Glomerular endothelial cell (primary cell): Measurements from ENCODE around the gene CEP164. TPM values are rescaled to one million over a fixed set of nuclear protein-coding genes. Genes with fewer than 3 reads are reported as not detected.
"Not testable (repeated sequence)": the region's sequence is repeated elsewhere in the genome, so short reads cannot be mapped to it uniquely, and the experiment has no call there.

ENCODE experiments used
- DNase-seq: peaks from one replicate; pipeline ENCODE4 v3.0.0-alpha.2; 2011; ENCODE audit warnings: low read depth, low spot score; ENCODE audit errors: extremely low read depth
- total RNA-seq: library from RNA; depleted of rRNA; stranded (reverse); fragments of >200 nt; gene quantifications from 2 replicates; pipeline ENCODE4 v1.2.3, GENCODE V29; 2015

CEP164 gene
- total RNA-seq, 1 donor from 2014 or later: 22.8 TPM

DNA sequence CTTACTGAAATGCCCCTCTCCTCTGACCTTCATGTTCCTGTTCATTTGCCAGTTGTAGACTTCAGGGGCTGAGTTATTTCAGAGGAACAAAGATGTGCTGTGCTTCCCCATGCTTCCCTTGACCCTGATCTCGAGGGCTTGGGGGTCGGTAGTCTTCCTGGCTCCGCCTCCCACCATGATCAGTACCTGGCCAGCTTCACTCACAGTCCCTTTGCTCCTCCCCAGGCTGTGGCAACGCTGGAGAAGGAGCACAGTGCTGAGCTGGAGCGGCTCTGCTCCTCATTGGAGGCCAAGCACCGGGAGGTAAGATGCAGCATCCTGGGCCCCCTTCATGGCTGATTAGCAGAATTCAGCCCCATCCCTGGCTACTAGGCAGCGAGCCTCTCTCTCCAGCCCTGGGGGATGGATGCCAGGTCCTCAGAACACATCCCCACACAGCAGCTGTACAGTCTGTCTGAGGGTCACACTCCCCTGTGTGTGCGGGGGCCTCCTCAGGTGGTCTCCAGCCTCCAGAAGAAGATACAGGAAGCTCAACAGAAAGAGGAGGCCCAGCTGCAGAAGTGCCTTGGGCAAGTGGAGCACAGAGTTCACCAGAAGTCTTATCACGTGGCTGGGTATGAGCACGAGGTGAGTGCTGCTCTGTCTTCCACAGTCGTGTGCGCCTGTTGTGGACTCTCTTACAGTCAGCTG lies 64.5 kb downstream of the CEP164 start:
- no peak for DNase-seq

DNA sequence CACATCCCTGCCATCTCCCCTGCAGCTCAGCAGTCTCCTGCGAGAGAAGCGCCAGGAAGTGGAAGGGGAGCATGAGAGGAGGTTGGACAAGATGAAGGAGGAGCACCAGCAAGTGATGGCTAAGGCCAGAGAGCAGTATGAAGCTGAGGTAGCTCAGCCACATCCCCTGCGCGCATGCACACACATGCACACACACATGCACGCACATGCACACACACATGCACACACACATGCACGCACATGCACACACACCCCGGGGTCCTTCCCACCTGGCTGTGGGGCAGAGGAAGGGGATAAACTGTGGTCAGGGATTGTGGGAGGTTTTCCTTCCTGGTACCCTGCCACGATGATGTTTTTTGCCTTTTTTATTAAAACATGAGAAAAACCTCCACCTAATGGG lies 65.3 kb downstream of the CEP164 start:
- DNase-seq: no peak

DNA sequence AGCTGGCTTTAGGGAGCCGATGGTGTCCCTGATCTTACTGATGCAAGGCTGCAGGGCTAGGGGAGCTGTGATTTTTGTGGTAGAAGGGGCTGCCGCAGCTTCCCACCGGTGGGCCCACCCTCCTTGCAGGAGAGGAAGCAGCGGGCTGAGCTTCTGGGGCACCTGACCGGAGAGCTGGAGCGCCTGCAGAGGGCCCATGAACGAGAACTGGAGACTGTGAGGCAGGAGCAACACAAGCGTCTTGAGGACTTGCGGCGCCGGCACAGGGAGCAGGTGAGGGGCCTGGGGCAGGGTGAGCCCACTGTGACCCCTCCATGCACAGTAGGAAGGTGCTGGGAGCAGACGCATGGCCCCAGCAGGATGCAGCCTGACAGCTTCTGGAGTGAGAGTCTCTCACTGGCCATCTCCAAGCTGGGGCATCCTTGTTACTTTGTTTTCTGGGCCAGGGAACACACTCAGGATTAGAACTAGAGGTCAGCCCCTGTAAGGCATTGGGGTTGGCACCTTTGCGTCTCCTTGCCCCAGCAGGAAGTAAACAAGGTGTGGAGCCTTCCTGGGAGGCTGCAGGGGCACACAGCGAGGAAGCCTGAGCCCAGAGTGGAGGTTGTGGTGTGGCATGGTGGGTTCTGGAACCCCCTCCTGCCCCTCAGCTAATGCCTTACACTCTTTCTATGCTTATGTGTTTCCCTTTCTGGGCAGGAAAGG lies 66.7 kb downstream of the CEP164 start:
- no peak for DNase-seq

DNA sequence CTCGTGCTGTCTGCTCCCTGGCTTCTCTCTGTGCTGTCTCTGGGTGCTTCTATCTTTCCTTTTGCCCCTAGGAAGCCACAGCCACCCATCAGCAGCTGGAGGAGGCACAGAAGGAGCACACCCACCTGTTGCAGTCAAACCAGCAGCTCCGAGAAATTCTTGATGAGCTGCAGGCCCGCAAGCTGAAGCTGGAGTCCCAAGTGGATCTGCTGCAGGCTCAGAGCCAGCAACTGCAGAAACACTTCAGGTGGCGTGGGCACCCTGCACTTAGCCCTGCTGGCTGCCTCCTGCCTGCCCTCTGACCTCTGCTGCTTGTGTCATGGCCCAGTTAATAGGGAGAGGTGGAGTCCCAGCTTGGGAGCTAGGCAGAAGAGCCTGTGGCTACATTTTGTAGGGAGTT lies 67.8 kb downstream of the CEP164 start:
- DNase-seq: no peak

DNA sequence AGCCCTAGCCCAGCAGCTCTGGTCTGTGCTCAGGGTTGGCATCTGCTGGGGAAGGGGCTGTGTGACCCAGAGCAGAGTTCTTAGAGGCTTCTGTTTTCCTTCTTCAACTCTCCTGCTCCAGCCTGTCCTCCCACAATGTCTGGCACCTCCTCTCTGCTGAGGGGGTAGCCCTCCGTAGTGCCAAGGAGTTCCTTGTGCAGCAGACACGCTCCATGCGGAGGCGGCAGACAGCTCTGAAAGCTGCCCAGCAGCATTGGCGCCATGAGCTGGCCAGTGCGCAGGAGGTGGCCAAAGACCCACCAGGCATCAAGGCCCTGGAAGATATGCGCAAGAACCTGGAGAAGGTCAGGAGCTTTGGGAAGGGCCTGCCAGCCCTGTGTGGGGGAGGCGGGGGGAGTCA lies 69.3 kb downstream of the CEP164 start:
- no peak for DNase-seq

DNA sequence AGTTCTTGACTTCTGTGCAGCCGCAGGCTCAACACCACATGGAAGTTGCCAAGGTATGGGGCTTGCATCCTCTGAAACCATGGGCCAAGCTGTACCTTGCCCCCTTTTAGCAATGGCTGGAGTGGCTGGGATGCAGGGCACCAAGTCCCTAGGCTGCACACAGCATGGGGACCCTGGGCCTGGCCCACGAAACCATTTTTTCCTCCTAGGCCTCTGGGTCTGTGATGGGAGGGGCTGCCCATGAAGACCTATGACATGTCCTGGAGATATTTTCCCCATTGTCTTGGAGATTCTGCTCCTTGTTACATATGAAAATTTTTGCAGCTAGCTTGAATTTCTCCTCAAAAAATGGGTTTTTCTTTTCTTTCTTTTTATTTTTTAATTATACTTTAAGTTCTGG lies 71.0 kb downstream of the CEP164 start:
- not testable (repeated sequence) for DNase-seq

DNA sequence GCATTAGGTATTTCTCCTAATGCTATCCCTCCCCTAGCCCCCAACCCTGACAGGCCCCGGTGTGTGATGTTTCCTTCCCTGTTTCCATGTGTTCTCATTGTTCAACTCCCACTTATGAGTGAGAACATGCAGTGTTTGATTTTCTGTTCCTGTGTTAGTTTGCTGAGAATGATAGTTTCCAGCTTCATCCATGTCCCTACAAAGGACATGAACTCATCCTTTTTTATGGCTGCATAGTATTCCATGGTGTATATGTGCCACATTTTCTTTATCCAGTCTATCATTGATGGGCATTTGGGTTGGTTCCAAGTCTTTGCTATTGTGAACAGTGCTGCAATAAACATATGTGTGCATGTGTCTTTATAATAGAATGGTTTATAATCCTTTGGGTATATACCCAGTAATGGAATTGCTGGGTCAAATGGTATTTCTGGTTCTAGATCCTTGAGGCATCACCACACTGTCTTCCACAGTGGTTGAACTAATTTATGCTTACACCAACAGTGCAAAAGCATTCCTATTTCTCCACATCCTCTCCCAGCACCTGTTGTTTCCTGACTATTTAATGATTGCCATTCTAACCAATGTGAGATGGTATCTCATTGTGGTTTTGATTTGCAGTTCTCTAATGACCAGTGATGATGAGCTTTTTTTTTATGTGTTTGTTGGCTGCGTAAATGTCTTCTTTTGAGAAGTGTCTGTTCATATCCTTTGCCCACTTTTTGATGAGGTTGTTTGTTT lies 71.6 kb downstream of the CEP164 start:
- not testable (repeated sequence) for DNase-seq

DNA sequence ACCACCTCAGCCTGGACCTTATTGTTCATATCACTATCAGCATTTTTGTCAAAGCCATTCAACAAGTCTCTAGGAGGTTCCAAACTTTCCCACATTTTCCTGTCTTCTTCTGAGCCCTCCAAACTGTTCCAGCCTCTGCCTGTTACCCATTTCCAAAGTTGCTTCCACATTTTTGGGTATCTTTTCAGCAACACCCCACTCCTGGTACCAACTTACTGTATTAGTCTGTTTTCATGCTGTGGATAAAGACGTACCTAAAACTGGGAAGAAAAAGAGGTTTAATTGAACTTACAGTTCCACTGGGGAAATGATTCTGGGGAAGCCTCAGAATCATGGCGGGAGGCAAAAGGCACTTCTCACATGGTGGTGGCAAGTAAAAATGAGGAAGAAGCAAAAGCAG lies 78.2 kb downstream of the CEP164 start:
- not testable (repeated sequence) for DNase-seq

DNA sequence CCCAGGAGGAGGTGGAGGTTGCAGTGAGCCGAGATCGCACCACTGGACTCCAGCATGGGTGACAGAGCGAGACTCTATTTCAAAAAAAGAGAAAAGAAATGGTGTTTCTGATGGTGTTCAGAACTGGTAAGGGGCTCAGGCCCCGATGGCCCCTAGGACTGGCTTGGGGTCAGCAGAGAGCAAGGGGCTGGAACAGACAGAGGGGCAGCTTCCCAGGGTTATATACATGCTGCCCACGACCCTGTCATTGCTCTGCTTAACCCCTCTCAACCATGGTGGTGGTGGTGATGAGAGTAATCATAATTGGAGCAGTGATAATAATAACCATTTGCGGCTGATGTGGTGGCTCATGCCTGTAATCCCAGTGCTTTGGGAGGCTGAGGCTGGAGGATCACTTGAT lies 79.4 kb downstream of the CEP164 start:
- DNase-seq: no peak

DNA sequence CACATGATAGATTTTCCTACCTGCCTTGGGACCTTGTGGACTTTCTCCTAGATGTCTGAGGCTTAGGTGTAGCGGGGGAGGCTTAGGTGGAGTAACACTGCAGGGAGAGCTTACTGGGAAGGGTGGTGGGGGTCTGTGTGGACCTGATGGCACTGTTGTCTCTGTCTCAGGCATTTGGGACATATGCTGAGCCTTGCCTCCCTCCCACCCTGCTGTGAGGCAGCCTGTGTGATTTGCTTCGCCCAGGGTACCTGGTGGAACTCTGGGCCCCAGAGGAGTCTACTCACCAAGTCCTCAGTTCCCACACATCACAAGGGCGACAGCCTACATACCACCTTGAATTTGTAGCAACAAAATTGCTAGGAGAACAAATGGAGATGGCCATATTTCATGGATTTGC lies 80.7 kb downstream of the CEP164 start:
- no peak for DNase-seq

DNA sequence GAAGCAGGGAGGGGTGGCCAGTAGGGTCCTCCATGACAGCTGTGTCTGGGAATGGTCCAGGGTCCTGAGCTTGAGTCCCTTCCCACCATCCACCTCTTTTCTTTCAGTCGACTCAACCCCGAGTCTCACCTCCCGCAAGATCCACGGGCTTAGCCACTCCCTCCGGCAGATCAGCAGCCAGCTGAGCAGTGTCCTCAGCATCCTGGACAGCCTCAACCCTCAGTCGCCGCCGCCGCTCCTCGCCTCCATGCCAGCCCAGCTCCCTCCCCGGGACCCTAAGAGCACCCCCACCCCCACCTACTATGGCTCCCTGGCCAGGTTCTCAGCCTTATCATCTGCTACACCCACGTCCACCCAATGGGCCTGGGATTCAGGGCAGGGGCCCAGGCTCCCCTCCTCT lies 81.9 kb downstream of the CEP164 start:
- DNase-seq: no peak

DNA sequence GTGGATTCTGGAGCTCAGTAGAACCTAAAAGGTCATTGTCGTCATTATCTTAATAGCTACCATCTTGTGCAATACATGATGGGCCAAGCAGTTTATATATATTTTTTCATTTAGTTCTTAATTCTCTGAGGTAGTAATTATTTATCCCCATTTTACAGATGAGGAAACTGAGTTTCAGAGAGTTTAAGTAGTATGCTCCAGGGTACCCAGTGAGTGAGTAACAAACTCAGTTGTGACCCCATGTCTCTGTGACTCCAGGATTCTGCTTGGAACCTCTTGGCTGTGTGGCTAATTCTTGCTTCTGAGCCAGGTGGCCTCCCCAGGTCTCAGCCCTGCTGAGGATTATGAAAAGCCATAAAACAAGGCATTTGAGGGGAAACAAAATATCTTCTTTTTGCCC lies 82.6 kb downstream of the CEP164 start:
- no peak for DNase-seq

DNA sequence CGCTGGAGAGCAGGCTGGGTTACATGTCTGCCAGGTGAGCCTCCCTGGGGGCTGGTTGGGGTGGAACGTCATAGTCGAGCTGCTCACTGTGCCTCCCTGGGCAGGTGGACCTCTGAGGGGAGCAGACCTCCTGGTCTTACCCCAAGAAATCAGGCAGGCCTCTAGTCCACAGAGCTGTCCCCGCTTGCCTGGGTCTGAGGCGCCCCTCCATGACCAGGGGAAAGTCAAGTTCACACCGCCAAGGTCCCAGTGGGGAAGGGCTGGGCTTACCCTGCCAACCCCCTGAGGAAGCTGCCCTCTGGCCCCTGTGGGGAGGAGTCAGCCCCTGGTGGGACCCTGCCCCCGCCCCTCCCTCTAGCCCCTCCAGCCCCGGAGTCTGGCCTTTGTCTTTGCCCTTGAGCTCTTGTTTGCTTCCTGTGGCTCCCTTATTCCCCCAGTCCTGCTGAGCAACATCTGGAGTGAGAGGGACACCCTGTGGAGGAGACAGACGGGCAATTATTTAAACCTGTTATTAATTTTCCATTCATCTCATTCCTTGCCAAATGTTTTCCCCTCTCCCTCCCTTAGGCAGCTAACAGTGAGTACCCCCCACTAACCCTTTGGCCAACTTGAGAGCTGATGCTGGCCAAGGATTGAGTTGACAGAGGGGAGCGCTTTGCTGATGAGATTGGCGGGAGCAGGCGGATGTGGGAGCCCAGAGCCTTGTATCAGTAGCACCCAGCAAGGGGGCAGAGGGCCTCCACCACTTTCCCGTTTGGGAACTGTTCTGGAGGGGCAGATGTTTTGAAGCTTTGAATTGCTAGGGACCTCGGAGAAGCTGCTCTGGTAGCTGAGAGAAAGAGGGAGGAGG lies 83.4 kb downstream of the CEP164 start:
- no peak for DNase-seq

DNA sequence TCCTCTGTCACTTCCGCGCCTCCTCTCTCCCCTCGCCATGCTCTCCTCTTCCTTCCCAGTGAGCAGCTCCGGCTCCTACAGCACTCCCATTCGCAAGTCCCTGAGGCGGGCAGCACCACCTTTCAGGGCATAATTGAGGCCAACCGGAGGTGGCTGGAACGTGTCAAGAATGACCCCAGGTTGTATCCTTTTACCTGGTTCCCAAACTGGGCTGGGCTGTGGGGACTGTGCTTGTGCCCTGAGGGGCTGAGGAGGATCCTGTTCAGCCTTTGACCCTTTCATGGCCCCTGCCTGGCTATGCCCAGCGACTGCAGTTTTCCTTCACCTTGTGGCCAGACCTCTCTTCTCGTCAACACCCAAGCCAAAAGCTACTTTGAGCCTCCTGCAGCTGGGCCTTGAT lies 84.1 kb downstream of the CEP164 start:
- no peak for DNase-seq

DNA sequence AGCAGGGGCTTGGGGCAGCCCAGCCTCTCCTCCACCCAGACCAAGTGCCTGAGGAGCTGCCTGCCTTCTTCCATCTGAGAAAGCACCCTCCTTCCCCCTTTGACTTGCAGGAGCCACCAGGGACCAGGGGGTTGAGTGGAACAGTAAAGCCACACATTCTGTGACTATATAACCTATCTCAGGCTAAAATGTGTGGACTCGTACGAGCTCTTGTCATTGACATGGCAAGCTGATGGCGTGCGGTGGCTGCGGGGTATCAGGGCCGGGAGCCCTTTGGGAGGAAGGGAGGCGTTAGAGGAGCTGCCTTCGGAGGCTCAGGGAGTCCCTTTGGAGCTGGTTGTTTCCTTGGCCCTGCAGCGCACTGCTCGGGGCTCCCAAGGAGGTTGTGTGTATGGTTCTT lies 84.5 kb downstream of the CEP164 start:
- DNase-seq: no peak

DNA sequence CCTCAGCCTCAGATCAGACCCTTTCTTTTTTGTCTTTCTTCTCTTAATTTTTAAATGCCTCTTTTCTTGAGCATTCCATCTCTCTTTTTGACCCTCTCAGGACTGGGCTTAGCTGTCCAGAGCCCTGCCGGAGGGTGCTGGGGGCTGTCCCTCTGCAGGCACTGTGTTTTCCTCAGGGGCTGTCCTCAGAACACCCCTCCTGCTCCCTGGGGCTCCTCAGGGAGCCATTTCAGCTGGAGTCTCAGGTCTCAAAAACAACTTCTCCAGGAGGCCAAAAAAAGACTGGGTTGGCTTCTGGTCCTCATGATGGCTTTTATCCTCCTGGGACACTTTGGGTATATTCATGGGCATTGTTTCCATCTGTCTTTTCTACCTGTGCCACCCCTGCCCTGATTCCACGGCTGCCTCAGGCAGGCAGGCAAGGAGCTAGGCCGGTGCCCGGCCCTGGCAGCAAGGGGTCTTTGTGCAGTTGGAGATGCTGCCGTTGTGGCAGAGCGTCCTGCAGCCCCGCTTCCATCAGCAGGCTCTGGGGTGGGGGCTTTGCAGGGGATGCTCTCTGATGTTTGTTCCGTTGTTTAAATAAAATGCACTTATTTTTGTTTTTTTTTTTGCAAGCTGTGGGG lies 85.1 kb downstream of the CEP164 start:
- DNase-seq: no peak

DNA sequence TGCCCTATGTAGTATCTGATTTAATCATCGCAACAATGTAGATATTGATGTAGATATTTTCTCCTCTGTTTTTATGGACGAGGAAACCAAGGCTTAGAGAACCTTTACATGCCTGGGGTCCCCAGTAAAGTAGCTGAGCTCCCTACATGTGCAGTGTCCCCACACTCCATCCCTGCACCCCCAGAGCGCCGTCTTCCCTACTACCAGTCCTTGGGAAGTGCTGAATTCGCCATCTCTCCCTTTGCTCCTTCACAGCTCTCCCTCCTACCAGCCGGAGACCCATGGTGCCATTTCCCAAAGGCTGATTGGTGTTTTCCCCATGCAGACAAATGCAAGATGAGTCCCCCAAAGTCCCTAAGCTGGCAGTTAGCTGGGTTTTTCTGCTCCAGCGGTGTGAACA lies 86.0 kb downstream of the CEP164 start:
- DNase-seq: no peak

DNA sequence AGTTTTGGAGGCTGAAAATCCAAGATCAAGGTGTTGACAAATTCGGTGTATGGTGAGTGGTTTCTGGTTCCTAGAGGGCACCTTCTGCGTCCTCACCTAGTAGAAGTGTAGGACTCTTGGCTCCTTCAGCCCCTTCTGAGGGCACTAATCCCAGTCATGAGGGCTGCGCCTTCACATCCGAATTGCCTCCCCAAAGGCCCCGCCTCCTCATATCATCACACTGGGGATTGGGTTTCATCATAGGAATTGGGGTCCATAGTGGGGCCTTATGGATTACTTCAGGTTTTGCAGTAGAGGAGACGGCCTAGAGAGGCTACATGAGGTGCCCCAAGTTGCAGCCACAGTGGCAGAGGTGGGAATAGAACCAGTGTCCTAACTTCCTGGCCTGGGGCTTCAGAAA lies 87.1 kb downstream of the CEP164 start:
- no peak for DNase-seq

DNA sequence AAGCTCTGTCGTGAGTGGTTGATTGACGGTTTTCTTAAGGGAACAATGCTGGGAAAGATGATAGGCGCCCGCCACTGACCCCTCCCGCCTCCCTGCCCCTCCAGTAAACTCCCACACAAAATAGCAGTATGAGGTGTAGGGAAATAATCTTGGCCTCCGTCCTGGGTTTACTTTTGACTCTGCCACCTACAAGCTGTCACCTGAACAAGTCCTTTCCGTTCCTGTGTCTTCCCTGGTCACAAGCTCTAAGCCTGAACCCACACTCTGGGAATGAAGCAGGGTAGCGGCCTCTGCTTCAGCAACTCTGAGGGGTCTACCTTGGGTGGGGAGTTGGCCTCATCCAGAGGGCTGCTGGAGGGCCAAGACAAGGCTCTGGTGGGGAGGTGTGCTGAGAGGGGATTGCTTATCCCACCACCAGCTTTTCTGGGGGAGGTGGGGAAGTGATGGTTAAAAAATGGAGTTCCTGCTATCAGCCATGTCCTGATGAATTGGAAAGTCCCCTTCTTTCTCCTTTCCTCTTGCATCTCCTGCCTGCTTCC lies 87.8 kb downstream of the CEP164 start:
- DNase-seq: no peak

DNA sequence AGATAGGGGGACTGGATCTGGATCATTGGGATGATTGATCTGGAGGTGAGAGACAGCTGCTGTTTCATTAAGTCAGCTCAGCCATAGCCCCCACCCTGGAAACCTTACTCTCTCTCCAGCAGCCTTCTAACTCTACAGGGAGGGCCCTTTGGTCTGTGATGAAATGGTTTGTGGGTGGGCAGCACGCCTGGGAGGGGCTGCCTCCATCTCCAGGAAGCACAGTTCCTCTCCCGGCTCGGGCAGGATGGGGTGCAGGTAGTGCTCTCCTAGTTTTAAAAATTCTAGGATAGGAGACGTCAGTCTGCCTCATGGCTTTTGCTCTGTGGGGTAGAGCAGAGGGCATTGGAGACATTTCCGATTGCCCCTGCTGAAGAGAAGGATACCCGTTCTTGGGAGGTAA lies 89.7 kb downstream of the CEP164 start:
- DNase-seq: no peak
